Suprapubic skin (tissue), 4 donors: ENCODE results near the gene HSPA1A. TPM values are rescaled to one million over a fixed set of nuclear protein-coding genes. Genes with fewer than 3 reads are reported as not detected.
"Not testable (repeated sequence)": the region's sequence is repeated elsewhere in the genome, so short reads cannot be mapped to it uniquely, and the experiment has no call there.

Experiments used
- DNase-seq, 2 donors: peaks; one replicate each; pipeline ENCODE4 v3.0.0-alpha.2; 2019; ENCODE audit warnings: low spot score in 2 of 2
- H3K27ac ChIP-seq: fragments of 200-600 bp; sonication (generic); one replicate; pipeline ENCODE4 v1.5.1; 2019
- H3K27me3 ChIP-seq: fragments of 200-600 bp; sonication (generic); one replicate; pipeline ENCODE4 v1.5.1; 2019
- H3K36me3 ChIP-seq: fragments of 200-600 bp; sonication (generic); one replicate; pipeline ENCODE4 v1.5.1; 2019
- H3K4me1 ChIP-seq: fragments of 200-600 bp; sonication (generic); one replicate; pipeline ENCODE4 v1.5.1; 2019
- H3K4me3 ChIP-seq: fragments of 200-600 bp; sonication (generic); one replicate; pipeline ENCODE4 v1.5.1; 2019; ENCODE audit warnings: mild to moderate bottlenecking
- H3K9me3 ChIP-seq: fragments of 200-600 bp; sonication (generic); one replicate; pipeline ENCODE4 v1.5.1; 2019
- CTCF ChIP-seq, 2 donors: fragments of 200-600 bp in 1 of 2; fragments of 450-650 bp in 1 of 2; sonication (generic) in 1 of 2; IDR thresholded peaks; one replicate each; pipeline ENCODE4 v1.5.1; 2016 to 2019; ENCODE audit warnings: antibody characterized with exemption in 2 of 2, mild to moderate bottlenecking in 1 of 2, moderate library complexity in 1 of 2
- EP300 ChIP-seq: sonication (generic); formaldehyde crosslinking; IDR thresholded peaks from one replicate; pipeline ENCODE4 v1.6.1; 2017; ENCODE audit warnings: antibody characterized with exemption
- POLR2A ChIP-seq, 2 donors: fragments of 450-650 bp; IDR thresholded peaks; one replicate each; pipeline ENCODE4 v1.6.1; 2017; ENCODE audit warnings: antibody characterized with exemption in 2 of 2, mild to moderate bottlenecking in 2 of 2, moderate library complexity in 2 of 2
- POLR2AphosphoS5 ChIP-seq, 3 donors: sonication (generic); formaldehyde crosslinking; IDR thresholded peaks; one replicate each; pipeline ENCODE4 v1.6.1; 2017; ENCODE audit warnings: antibody characterized with exemption in 3 of 3
- WGBS: methylation state at CpG from one replicate; pipeline ENCODE4 v1.1.5; 2018; 5-methylcytosine and 5-hydroxymethylcytosine counted together
- total RNA-seq, 4 donors: library from RNA; depleted of rRNA; stranded (reverse); fragments of >200 nt; gene quantifications; one replicate each; pipeline ENCODE4 v1.1.0, GENCODE V29; 2016

Gene HSPA1A
- total RNA-seq, 4 donors from 2014 or later = 200 to 464 (median 408) TPM

DNA sequence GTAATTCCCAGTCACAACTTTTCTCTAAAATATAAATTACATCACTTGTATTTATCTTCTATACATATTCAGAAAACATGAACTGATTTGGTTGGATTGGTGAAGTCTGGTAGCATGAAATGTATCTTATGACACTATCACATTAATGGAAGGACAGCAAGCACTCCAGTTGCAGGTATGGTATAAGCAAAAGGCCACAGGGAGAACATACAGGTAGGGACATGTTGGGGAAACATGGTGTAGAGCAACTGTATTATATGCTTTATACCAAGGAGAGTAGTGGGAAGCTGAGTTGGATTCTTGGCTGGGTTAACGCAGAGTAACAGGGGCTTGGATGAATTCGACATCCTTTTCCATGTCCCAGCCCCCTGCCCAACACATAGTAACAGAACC, 18.4 kb upstream of the HSPA1A start:
- Histone ChIP-seq H3K4me3 (no peak overlapping the region), H3K4me1 (peaks cover 36% of the 10 kb centered on the region), H3K9me3 (no peaks in the 10 kb centered on the region), H3K27me3 (no peaks in the 10 kb centered on the region), H3K27ac (no peak overlapping the region), H3K36me3 (peaks cover 9% of the 10 kb centered on the region)
- 64% methylated on average over 2 of the region's 2 CpGs for WGBS
- TF ChIP-seq CTCF (IDR thresholded peaks at IDR 0.05) (no peak), EP300 (no peak), POLR2A (IDR thresholded peaks at IDR 0.05) (no peak), POLR2AphosphoS5 (IDR thresholded peaks at IDR 0.05) (no peak)
- DNase-seq = no peak

DNA sequence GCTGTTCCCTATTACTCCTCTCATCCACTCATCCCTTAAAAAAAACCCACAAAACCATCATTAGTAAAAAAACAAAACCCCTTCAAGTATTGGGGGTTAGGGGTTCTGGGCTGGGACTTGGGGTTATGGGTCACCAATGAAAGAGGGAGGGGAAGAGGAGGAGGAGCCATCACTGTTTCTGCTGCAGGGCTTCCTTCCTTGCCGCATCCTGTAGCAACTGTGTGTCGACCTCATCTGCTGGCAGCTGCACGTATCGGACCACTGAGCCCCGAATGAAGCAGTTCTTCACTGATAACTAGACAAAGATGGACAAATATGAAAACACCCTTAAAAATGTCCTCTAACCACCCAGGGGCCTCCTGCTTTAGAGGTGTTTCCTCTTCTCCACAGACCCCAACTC, 17.8 kb upstream of the HSPA1A start:
- TF ChIP-seq EP300 = no peak
- no peak for TF ChIP-seq POLR2A (IDR thresholded peaks at IDR 0.05)
- TF ChIP-seq POLR2AphosphoS5 (IDR thresholded peaks at IDR 0.05) = no peak
- no peak for TF ChIP-seq CTCF (IDR thresholded peaks at IDR 0.05)
- 46% methylated on average over 5 of the region's 5 CpGs for WGBS
- H3K27me3 ChIP-seq = no peaks in the 10 kb centered on the region
- no peaks in the 10 kb centered on the region for H3K9me3 ChIP-seq
- H3K4me3 ChIP-seq = no peak overlapping the region
- H3K27ac ChIP-seq = no peak overlapping the region
- peaks cover 5% of the 10 kb centered on the region for H3K36me3 ChIP-seq
- H3K4me1 ChIP-seq = peaks cover 36% of the 10 kb centered on the region
- no peak for DNase-seq

- Histone ChIP-seq H3K4me1 (peaks cover 21% of the 10 kb centered on the region), H3K27me3 (no peaks in the 10 kb centered on the region), H3K36me3 (peaks cover 5% of the 10 kb centered on the region), H3K4me3 (no peak overlapping the region), H3K27ac (no peak overlapping the region), H3K9me3 (no peaks in the 10 kb centered on the region)
- TF ChIP-seq POLR2A (IDR thresholded peaks at IDR 0.05) = no peak
- no peak for TF ChIP-seq POLR2AphosphoS5 (IDR thresholded peaks at IDR 0.05)
- TF ChIP-seq CTCF (IDR thresholded peaks at IDR 0.05) = no peak
- no peak for TF ChIP-seq EP300
- no peak for DNase-seq
- WGBS = 78% methylated on average over 12 of the region's 12 CpGs
These were observed 15.6 kb upstream of the HSPA1A start for GRCh38 chr6:31799781-31800180.

GRCh38 chr6:31801031-31801927, 14.1 kb upstream of the HSPA1A start:
- not testable (repeated sequence) for H3K9me3 ChIP-seq, H3K27me3 ChIP-seq, H3K36me3 ChIP-seq, DNase-seq, H3K4me3 ChIP-seq, H3K27ac ChIP-seq
- peaks cover 22% of the 10 kb centered on the region for H3K4me1 ChIP-seq
- 96% methylated on average over 5 of the region's 8 CpGs for WGBS

DNA sequence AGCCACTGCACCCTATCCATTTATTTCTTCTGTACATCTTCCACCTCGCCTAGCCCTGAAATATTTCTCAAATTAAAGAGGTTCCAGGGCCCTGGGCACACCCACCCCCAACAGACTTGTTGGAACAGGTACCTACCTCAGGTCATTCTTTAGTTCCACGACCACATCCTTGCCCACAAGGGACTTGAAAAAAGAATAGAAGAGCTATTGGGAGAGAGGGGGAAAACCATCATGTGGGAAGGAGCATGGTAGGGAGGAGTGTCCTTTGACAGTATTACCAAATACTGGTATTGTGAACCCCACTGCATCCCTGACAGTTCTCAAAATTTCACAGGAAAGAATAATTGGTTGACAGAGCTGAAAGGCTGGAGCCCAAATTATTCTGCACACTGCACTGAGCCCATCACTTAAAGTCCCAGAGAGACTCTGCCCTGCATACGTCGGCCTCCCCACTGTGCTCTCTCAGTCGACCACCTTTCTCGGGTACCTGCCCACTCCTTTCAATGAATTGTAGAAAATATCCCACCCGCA, 9.3 kb upstream of the HSPA1A start:
- Histone ChIP-seq H3K4me3 (peak overlapping the region; percentile 73), H3K4me1 (peaks cover 18% of the 10 kb centered on the region), H3K36me3 (peaks cover 5% of the 10 kb centered on the region), H3K27ac (peak overlapping the region; percentile 93), H3K27me3 (no peaks in the 10 kb centered on the region), H3K9me3 (no peaks in the 10 kb centered on the region)
- no peak for DNase-seq
- TF ChIP-seq EP300 (no peak), POLR2A (IDR thresholded peaks at IDR 0.05) (no peak), CTCF (IDR thresholded peaks at IDR 0.05) (no peak), POLR2AphosphoS5 (IDR thresholded peaks at IDR 0.05) (no peak)
- 11% methylated on average over 7 of the region's 7 CpGs for WGBS
